C4-2B (cell line): Measurements from ENCODE around the gene SMIM1.

Experiments used
- ZFX ChIP-seq: fragments of 450-650 bp; IDR thresholded peaks from 2 replicates; pipeline ENCODE4 v1.6.1; 2017
- TF ChIP-seq, protein P1 (sequence below): fragments of 450-650 bp; conservative IDR thresholded peaks from 2 replicates; pipeline ENCODE4 v1.5.1; 2017; ENCODE audit warnings: mild to moderate bottlenecking

DNA sequence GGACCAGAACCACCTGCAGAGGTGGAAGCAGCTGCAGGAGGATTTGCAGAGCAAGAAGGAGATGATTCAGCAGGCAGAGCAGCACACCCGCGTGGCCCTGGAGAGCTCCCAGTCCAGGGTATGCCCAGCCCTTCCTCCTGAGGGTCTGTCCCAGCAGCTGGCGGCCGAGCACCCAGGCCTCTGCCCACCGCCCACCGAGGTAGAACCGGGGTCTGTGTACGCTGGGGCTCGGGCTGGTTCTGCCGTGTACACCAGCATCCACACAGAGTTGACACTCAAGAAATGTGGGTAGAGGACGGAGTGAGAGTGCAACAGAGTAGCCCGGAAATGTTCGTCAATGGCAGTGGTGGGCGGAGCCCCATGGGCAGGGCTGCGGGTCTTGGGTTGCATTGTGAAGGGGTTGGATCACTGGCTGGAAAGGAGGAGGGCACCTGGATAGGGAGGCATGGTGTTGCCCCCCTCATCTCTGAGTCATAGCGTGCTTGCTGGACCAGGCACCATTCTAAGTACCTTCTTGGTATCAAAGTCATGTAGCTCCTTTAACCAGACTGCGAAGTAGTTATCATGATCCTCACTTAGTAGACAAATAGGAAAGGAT lies 5.1 kb upstream of the SMIM1 start:
- TF ChIP-seq, protein P1, sequence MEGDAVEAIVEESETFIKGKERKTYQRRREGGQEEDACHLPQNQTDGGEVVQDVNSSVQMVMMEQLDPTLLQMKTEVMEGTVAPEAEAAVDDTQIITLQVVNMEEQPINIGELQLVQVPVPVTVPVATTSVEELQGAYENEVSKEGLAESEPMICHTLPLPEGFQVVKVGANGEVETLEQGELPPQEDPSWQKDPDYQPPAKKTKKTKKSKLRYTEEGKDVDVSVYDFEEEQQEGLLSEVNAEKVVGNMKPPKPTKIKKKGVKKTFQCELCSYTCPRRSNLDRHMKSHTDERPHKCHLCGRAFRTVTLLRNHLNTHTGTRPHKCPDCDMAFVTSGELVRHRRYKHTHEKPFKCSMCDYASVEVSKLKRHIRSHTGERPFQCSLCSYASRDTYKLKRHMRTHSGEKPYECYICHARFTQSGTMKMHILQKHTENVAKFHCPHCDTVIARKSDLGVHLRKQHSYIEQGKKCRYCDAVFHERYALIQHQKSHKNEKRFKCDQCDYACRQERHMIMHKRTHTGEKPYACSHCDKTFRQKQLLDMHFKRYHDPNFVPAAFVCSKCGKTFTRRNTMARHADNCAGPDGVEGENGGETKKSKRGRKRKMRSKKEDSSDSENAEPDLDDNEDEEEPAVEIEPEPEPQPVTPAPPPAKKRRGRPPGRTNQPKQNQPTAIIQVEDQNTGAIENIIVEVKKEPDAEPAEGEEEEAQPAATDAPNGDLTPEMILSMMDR, result no peak
- TF ChIP-seq ZFX, result no peak
